B cell (primary cell): ENCODE measurements around the gene IDH3A. TPM values are rescaled to one million over a fixed set of nuclear protein-coding genes. Genes with fewer than 3 reads are reported as not detected.

Experiments used
- ATAC-seq: fragments of 200-7000 bp; cut with Tn5 transposase; one replicate; pipeline ENCODE4 v1.10.0; 2021; ENCODE audit warnings: low read depth, mild to moderate bottlenecking, moderate number of reproducible peaks, moderate library complexity
- CTCF ChIA-PET: fragments of 350-600 bp; sonication (Branson Sonifier 250); formaldehyde crosslinking; loops from one replicate; lab custom pipeline; 2021; ENCODE audit warnings: antibody characterized with exemption, inconsistent platforms; lab: Charles Lee
- POLR2A ChIA-PET: fragments of 350-600 bp; sonication (Branson Sonifier 250); formaldehyde crosslinking; loops from one replicate; lab custom pipeline; 2021; ENCODE audit warnings: antibody characterized with exemption; lab: Charles Lee
- DNase-seq: peaks from one replicate; pipeline ENCODE4 v3.0.0; 2013
- H2AFZ ChIP-seq: 2 replicates; pipeline ENCODE4 v1.6.1; 2012; ENCODE audit warnings: mild to moderate bottlenecking, low read depth, low read length; ENCODE audit not compliant: insufficient read depth, poor library complexity, severe bottlenecking
- H3K27ac ChIP-seq, 2 donors: 1 replicate in 1 of 2; 2 replicates in 1 of 2; pipeline ENCODE4 v1.5.1; 2012 to 2013; ENCODE audit warnings: low read length in 2 of 2, mild to moderate bottlenecking in 2 of 2, moderate library complexity in 1 of 2
- H3K27me3 ChIP-seq, 4 experiments: fragments of 200-600 bp in 1 of 4; sonication (generic) in 1 of 4; replicated peaks in 1 of 4; 1 replicate in 2 of 4; 2 replicates in 2 of 4; pipeline versions ENCODE4 v1.6.1 to v1.7.0; 2013 to 2016; ENCODE audit warnings: low read length in 3 of 4, mild to moderate bottlenecking in 2 of 4, mixed read lengths in 1 of 4, moderate library complexity in 1 of 4; ENCODE audit not compliant: insufficient read depth in 4 of 4, control insufficient read depth in 3 of 4; ENCODE audit errors: control extremely low read depth in 1 of 4
- H3K36me3 ChIP-seq, 2 experiments: replicated peaks in 1 of 2; 1 replicate in 1 of 2; 2 replicates in 1 of 2; pipeline versions ENCODE4 v1.6.1 to v1.7.1; 2013; ENCODE audit warnings: low read length in 1 of 2; ENCODE audit not compliant: insufficient read depth in 2 of 2, control insufficient read depth in 1 of 2; ENCODE audit errors: control extremely low read depth in 1 of 2, extremely low read depth in 1 of 2
- H3K4me1 ChIP-seq, 2 donors: fragments of 200-600 bp in 1 of 2; sonication (generic) in 1 of 2; 1 replicate in 1 of 2; 2 replicates in 1 of 2; pipeline versions ENCODE4 v1.5.1 to v1.6.1; 2013 to 2017; ENCODE audit warnings: low read length in 2 of 2; ENCODE audit not compliant: control insufficient read depth in 2 of 2, insufficient read depth in 2 of 2
- H3K4me2 ChIP-seq: replicated peaks from 2 replicates; pipeline ENCODE3; 2012; ENCODE audit warnings: mild to moderate bottlenecking, low read depth, low read length; ENCODE audit not compliant: poor library complexity, severe bottlenecking
- H3K4me3 ChIP-seq, 5 experiments: fragments of 200-600 bp in 1 of 5; sonication (generic) in 1 of 5; 1 replicate in 3 of 5; 2 replicates in 2 of 5; pipeline versions ENCODE4 v1.5.1 to v1.7.0; 2011 to 2016; ENCODE audit warnings: low read length in 4 of 5, mild to moderate bottlenecking in 4 of 5, low read depth in 2 of 5, control low read depth in 1 of 5, moderate library complexity in 1 of 5; ENCODE audit not compliant: insufficient read depth in 1 of 5; ENCODE audit errors: control extremely low read depth in 1 of 5, extremely low read depth in 1 of 5
- H3K79me2 ChIP-seq: fragments of 200-600 bp; sonication (generic); one replicate; pipeline ENCODE4 v1.6.0; 2016; ENCODE audit warnings: low read length; ENCODE audit not compliant: control insufficient read depth, insufficient read depth
- H3K9ac ChIP-seq: fragments of 200-600 bp; sonication (generic); 2 replicates; pipeline ENCODE4 v1.6.1; 2017; ENCODE audit warnings: mild to moderate bottlenecking, low read length, moderate library complexity
- H3K9me3 ChIP-seq, 3 donors: one replicate each; pipeline versions ENCODE4 v1.6.1 to v1.7.1; 2013; ENCODE audit warnings: low read length in 2 of 3; ENCODE audit not compliant: control insufficient read depth in 2 of 3, insufficient read depth in 1 of 3; ENCODE audit errors: control extremely low read depth in 1 of 3
- H4K20me1 ChIP-seq: 2 replicates; pipeline ENCODE4 v1.6.0; 2012; ENCODE audit warnings: mild to moderate bottlenecking, low read length; ENCODE audit not compliant: insufficient read depth, control insufficient read depth, poor library complexity, severe bottlenecking
- H3K27ac Mint-ChIP-seq: one replicate; pipeline ENCODE4 v1.8.0; 2021; ENCODE audit warnings: mixed read lengths
- H3K27me3 Mint-ChIP-seq: one replicate; pipeline ENCODE4 v1.8.0; 2021; ENCODE audit warnings: mixed read lengths
- H3K4me1 Mint-ChIP-seq: one replicate; pipeline ENCODE4 v1.8.0; 2021; ENCODE audit warnings: mixed read lengths
- H3K4me3 Mint-ChIP-seq: one replicate; pipeline ENCODE4 v1.8.0; 2021; ENCODE audit warnings: mixed read lengths
- H3K9me3 Mint-ChIP-seq: one replicate; pipeline ENCODE4 v1.8.0; 2022; ENCODE audit warnings: mixed read lengths; ENCODE audit not compliant: insufficient read depth
- CTCF ChIP-seq: fragments of 200-600 bp; IDR thresholded peaks from one replicate; pipeline ENCODE4 v1.8.0; 2022; ENCODE audit warnings: antibody characterized with exemption, mild to moderate bottlenecking
- EZH2 ChIP-seq: IDR thresholded peaks from 2 replicates; pipeline ENCODE4 v1.6.1; 2012; ENCODE audit warnings: borderline replicate concordance, low read depth, mild to moderate bottlenecking, moderate library complexity, low read length; ENCODE audit not compliant: insufficient read depth, poor library complexity, severe bottlenecking
- WGBS: methylation state at CpG from one replicate; pipeline ENCODE4 v1.1.5; 2013; ENCODE audit warnings: missing lambda C conversion rate; ENCODE audit not compliant: insufficient coverage; 5-methylcytosine and 5-hydroxymethylcytosine counted together
- intact Hi-C: fragments of 100-400 bp; cut with micrococcal nuclease; formaldehyde crosslinking; loops from one replicate; pipeline ENCODE4 v1.10.0; 2022
- polyA plus RNA-seq: library from polyadenylated mRNA; depleted of rRNA; stranded (reverse); fragments of >200 nt; gene quantifications from 2 replicates; pipeline ENCODE4 v1.2.3, GENCODE V29; 2012
- total RNA-seq, 2 donors: library from RNA; stranded (reverse); fragments of 120-200 nt in 1 of 2; gene quantifications; 1 replicate in 1 of 2; 2 replicates in 1 of 2; pipeline versions ENCODE4 v1.2.3 to v1.2.4, GENCODE V29; 2013 to 2022

The IDH3A gene
- total and polyA plus RNA-seq, 2 donors (not counting 1 experiment from before 2014, with no cell fraction given) = 39.7 to 71.7 TPM

- no peak overlapping the region for H3K9ac ChIP-seq
- no peak overlapping the region for H3K4me2 ChIP-seq
- peaks cover 10% of the 10 kb centered on the region for H3K27me3 Mint-ChIP-seq
- 89% methylated on average over 9 of the region's 10 CpGs for WGBS
- H4K20me1 ChIP-seq = no peaks in the 10 kb centered on the region
- no peak overlapping the region for H3K27ac ChIP-seq
- ChIA-PET POLR2A (no interaction called here), CTCF (interaction anchor here (0.5 to 16.6 kb wide), 4 partner anchors 11 to 264 kb away, joined by 3 to 394 read pairs (median 14); no protein-coding TSS in a partner anchor)
- H3K9me3 Mint-ChIP-seq = no peaks in the 10 kb centered on the region
- no peak for TF ChIP-seq EZH2
- H3K4me1 Mint-ChIP-seq = no peaks in the 10 kb centered on the region
- H2AFZ ChIP-seq = no peak overlapping the region
- intact Hi-C loops = no loop called here
- no peaks in the 10 kb centered on the region for H3K9me3 ChIP-seq
- H3K4me3 ChIP-seq = no peak overlapping the region
- no peak overlapping the region for H3K4me3 Mint-ChIP-seq
- H3K4me1 ChIP-seq = no peaks in the 10 kb centered on the region
- peaks cover 0 to 2% (median 0%) of the 10 kb centered on the region in 4 experiments for H3K27me3 ChIP-seq
- ATAC-seq (no peak), DNase-seq (no peak)
- H3K36me3 ChIP-seq = no peaks in the 10 kb centered on the region
- no peaks in the 10 kb centered on the region for H3K79me2 ChIP-seq
- no peak overlapping the region for H3K27ac Mint-ChIP-seq
These were observed 56.7 kb downstream of the IDH3A start for GRCh38 chr15:78205856-78206255.

DNA sequence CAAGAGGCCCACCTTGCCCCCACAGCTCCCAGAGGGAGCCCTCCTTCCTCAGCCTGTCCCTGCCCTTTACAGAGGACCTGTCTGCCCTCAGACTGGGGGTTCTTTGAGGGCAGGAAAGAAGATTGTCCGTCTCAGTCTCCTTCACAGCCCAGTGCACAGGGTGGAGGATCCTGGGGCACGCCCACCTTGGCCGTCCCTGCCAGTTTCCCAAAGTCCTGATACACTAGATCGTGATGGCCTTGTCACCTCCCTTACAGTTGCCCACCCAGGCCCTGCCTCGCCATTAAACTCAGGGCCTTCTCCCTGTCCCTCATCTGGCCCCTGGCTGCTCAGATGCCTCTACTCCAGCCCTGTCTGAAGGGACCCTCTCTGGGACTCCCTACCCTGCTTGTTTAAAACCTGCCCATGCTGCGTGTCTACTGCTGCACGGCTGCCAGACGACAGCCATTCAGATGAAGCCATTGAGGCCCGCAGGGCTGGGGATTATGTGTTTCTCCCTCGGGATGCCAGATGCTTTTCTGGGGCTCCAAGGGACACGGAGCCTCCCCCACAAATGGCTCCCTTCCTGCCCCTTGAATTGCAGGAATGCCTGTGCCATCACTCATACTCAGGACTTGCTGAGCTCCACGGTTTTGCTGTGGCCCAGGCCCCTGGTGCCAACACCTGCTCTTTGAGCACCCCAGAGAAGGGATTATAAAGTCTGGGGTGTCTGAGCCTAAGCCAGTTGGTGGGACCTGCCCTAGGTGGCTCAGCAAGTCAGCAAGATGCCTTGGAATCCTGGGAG is 57.4 kb downstream of the IDH3A start:
- TF ChIP-seq CTCF (no peak), EZH2 (no peak)
- H3K4me3 Mint-ChIP-seq = no peak overlapping the region
- DNase-seq (no peak), ATAC-seq (no peak)
- POLR2A ChIA-PET = no interaction called here
- no peaks in the 10 kb centered on the region for H3K36me3 ChIP-seq
- H3K4me1 Mint-ChIP-seq = no peaks in the 10 kb centered on the region
- intact Hi-C loops = no loop called here
- no peak overlapping the region for H3K4me3 ChIP-seq
- H3K27me3 ChIP-seq = peaks cover 0 to 2% (median 0%) of the 10 kb centered on the region in 4 experiments
- H3K4me2 ChIP-seq = no peak overlapping the region
- no peak overlapping the region for H3K27ac Mint-ChIP-seq
- H2AFZ ChIP-seq = no peak overlapping the region
- H3K9me3 Mint-ChIP-seq = no peaks in the 10 kb centered on the region
- peaks cover 13% of the 10 kb centered on the region for H3K27me3 Mint-ChIP-seq
- no peaks in the 10 kb centered on the region for H3K79me2 ChIP-seq
- 87% methylated on average over 11 of the region's 12 CpGs for WGBS
- no peak overlapping the region for H3K27ac ChIP-seq
- no peaks in the 10 kb centered on the region for H3K9me3 ChIP-seq
- no peaks in the 10 kb centered on the region for H4K20me1 ChIP-seq
- H3K4me1 ChIP-seq = no peaks in the 10 kb centered on the region
- H3K9ac ChIP-seq = no peak overlapping the region
- CTCF ChIA-PET = interaction anchor here (0.7 to 16.6 kb wide), 5 partner anchors 11 to 93 kb away, joined by 3 to 394 read pairs (median 6); no protein-coding TSS in a partner anchor
